Measurements from ENCODE around the gene PGD. TPM values are rescaled to one million over a fixed set of nuclear protein-coding genes. Genes with fewer than 3 reads are reported as not detected.

Gene PGD
- 103 TPM for polyA plus RNA-seq (ENCODE audit: insufficient read length)

- DNase-seq: peak; percentile 98
Measured at GRCh38 chr1:10398734-10399443, at the start of gene PGD. PGD (plus strand) TSS chr1:10399064; CDS start chr1:10399118, 54 bp downstream.

GRCh38 chr1:10353282-10353681 is 45.6 kb upstream of the PGD start:
- DNase-seq: no peak

GRCh38 chr1:10353693-10354092 is 45.2 kb upstream of the PGD start:
- DNase-seq: no peak

- no peak for DNase-seq
Measured at GRCh38 chr1:10360045-10360444, 38.8 kb upstream of the PGD start.

- no peak for DNase-seq
Measured at GRCh38 chr1:10361515-10361914, 37.3 kb upstream of the PGD start.

GRCh38 chr1:10368194-10368593 is 30.7 kb upstream of the PGD start:
- no peak for DNase-seq

GRCh38 chr1:10374442-10374860 is 24.4 kb upstream of the PGD start:
- DNase-seq: no peak

GRCh38 chr1:10377365-10378029 is 21.4 kb upstream of the PGD start:
- DNase-seq: peak; percentile 61

GRCh38 chr1:10378081-10378841 is 20.6 kb upstream of the PGD start:
- peak; percentile 54 for DNase-seq

- DNase-seq: no peak
Measured at GRCh38 chr1:10379101-10379620, 19.7 kb upstream of the PGD start.

GRCh38 chr1:10379676-10380075 is 19.2 kb upstream of the PGD start:
- no peak for DNase-seq

GRCh38 chr1:10380594-10381275 is 18.1 kb upstream of the PGD start:
- DNase-seq: peak; percentile 78

GRCh38 chr1:10383630-10384029 is 15.2 kb upstream of the PGD start:
- DNase-seq: no peak

GRCh38 chr1:10384219-10384618 is 14.6 kb upstream of the PGD start:
- no peak for DNase-seq

- DNase-seq: no peak
Measured at GRCh38 chr1:10386761-10387676, 11.8 kb upstream of the PGD start.

- peak; percentile 88 for DNase-seq
Measured at GRCh38 chr1:10387677-10388386, 11.0 kb upstream of the PGD start.

- no peak for DNase-seq
Measured at GRCh38 chr1:10388387-10388715, 10.5 kb upstream of the PGD start.

- no peak for DNase-seq
Measured at GRCh38 chr1:10389271-10389973, 9.4 kb upstream of the PGD start.

- no peak for DNase-seq
Measured at GRCh38 chr1:10396870-10397269, 2.0 kb upstream of the PGD start.

GRCh38 chr1:10398278-10398733 is 558 bp upstream of the PGD start:
- no peak for DNase-seq
